IPS-18c (cell line): ENCODE measurements around the gene E2F1.
"Not testable (repeated sequence)": the region's sequence is repeated elsewhere in the genome, so short reads cannot be mapped to it uniquely, and the experiment has no call there.

Experiments used
- H3K4me3 ChIP-seq: 2 replicates; pipeline ENCODE4 v1.7.0; 2013; ENCODE audit warnings: low read depth, mild to moderate bottlenecking, low read length, moderate library complexity; ENCODE audit not compliant: insufficient read depth
- H3K9me3 ChIP-seq: one replicate; pipeline ENCODE4 v1.6.1; 2013; ENCODE audit warnings: mild to moderate bottlenecking, low read length, moderate library complexity; ENCODE audit not compliant: control insufficient read depth, insufficient read depth

The E2F1 gene

DNA sequence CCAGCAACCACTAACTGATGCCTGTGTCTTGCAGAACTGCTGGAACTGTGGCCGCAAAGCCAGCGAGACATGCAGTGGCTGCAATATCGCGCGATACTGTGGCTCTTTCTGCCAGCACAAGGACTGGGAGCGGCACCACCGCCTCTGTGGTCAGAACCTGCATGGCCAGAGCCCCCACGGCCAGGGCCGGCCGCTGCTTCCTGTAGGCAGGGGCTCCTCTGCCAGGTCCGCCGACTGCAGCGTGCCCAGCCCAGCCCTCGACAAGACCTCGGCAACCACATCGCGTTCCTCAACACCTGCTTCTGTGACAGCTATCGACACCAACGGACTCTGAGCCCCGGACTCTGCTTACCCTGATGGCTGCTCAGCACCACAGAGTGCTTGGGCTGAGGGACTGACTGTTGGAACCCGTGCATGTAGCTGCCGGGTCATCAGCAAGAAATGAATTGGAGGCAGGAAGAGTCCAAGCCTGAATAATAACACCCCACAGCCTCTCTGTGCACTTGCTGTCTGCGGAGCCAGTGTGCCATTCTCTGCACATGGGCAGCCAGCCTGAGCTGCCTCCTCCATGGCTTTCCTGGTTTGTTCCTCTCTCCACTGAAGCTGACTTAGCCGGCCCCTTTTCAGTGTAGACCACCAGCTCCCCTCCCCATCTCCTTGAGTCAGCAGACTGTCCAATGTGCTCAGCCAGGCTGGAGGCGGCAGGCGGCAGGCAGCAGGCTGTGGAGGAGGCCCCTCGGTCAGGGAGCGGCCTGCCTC, 41.7 kb downstream of the E2F1 start:
- Histone ChIP-seq H3K4me3 (no peak overlapping the region), H3K9me3 (no peaks in the 10 kb centered on the region)

DNA sequence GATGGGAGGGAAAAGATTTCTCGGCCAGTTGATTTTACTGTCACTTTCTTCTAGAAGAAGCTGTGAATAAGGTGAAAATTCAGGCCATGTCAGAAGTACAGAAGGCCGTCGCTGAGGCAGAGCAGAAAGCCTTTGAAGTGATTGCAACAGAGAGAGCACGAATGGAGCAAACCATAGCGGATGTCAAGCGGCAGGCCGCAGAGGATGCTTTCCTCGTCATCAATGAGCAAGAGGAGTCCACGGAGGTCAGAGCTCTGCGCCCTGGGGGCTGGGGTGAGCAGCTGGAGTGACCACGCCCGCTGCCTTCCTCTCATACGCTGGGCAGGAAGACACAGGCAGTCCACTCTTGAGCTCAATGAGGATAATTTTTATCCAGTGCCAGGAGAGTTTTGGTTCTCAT, 45.9 kb downstream of the E2F1 start:
- Histone ChIP-seq H3K4me3 (no peak overlapping the region), H3K9me3 (no peaks in the 10 kb centered on the region)

DNA sequence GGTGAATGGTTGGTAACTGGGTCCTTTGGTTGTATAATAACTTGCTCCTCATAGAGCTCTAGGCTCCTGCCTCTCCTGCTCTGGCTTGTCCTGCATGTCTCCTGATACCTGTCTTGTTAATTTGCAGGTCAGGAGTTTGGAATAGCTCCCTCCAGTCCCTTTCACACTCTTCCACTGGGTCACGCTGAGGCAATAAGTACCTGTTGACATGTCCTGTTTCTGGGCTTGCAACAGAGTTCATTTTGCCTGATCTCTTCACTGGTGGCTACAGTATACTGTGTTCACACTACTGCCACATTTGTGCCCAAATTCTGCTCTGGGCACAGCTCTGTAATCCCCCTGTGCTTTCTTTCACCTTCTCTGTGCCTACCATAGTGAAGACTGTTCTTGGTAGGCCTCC, 49.4 kb downstream of the E2F1 start:
- Histone ChIP-seq H3K9me3 (no peaks in the 10 kb centered on the region), H3K4me3 (no peak overlapping the region)

DNA sequence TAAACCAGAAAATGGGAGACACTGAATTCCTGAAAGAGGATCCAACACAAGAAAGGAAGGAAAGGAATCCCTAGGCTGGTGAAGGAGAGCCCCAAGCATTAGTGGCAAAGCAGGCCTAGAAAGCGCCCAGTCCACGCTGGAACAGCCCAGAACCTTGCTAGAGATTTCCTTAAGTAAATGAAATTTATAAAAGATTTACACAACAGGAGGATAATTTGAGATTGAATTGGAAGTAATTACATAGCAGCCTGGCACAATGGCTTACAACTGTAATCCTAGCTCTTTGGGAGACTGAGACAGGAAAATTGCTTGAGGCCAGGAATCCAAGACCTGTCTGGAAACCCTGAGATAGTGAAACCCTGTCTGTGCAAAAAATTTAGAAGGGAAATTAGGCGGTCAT, 50.8 kb downstream of the E2F1 start:
- no peaks in the 10 kb centered on the region for H3K9me3 ChIP-seq
- no peak overlapping the region for H3K4me3 ChIP-seq

DNA sequence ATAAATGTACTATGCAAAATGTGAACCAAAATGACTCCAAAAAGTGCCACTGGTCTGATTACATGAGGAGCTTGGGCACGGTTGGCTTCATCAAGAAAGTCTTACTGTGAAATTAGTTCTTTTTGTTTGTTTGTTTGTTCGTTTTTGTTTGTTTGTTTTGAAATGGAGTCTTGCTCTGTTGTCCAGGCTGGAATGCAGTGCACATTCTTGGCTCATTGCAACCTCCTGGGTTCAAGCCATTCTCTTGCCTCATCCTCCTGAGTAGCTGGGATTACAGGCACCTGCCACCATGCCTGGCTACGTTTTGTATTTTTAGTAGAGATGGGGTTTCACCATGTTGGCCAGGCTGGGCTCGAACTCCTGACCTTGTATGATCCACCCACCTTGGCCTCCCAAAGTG, 54.3 kb downstream of the E2F1 start:
- H3K4me3 ChIP-seq, H3K9me3 ChIP-seq: not testable (repeated sequence)

DNA sequence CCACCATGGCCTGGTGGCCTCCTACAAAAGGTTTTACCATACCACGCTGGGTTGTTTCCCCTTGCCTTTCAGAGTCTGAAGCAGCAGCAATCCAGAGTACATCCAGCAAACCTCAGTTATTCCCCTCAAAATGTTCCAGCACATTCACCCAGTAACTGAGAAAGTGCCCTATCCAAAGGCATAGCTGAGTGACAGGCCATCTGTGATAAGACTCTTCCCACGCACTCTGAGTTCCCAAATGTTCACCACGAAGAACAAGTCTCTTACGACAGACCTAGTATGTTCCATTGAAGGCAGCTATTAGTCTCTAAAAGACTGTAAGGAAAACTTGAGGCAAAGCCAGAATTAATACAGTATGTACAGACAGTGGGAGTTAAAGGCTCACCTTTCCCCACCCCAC, 55.7 kb downstream of the E2F1 start:
- Histone ChIP-seq H3K4me3 (no peak overlapping the region), H3K9me3 (no peaks in the 10 kb centered on the region)

DNA sequence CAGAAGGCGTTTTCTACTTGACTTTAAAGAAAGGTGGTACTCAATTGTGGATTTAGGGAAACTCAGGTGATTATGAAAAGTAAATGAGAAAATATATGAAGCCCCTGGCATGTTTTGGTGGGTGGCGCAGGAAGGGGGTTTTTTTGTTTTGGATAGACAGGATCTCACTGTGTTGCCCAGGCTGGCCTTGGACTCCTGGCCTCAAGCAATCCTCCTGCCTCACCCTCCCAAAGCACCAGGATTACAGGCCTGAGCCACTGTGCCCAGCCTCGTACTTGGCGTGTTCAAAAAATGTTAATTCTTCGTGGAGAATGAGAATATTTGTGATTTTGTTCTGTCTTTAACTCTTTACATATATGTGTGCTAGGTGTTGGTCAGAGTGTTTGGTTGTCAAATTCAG, 56.2 kb downstream of the E2F1 start:
- Histone ChIP-seq H3K9me3 (no peaks in the 10 kb centered on the region), H3K4me3 (no peak overlapping the region)

DNA sequence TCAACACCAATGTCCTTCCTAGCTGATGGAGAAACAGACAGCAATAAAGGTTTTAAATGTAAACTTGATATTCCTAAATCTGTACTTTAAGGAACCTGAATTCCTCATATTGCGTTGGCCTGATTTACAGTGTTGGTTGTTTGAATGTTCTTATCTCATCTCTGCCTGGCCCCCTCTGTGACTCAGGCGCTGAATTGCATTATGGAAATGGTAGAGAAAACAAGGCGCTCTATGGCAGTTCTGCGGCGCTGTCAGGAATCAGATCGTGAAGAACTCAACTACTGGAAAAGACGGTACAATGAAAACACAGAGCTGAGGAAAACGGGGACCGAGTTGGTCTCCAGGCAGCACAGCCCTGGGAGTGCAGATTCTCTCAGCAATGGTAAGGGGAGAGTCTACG, 56.7 kb downstream of the E2F1 start:
- no peaks in the 10 kb centered on the region for H3K9me3 ChIP-seq
- H3K4me3 ChIP-seq, result no peak overlapping the region

DNA sequence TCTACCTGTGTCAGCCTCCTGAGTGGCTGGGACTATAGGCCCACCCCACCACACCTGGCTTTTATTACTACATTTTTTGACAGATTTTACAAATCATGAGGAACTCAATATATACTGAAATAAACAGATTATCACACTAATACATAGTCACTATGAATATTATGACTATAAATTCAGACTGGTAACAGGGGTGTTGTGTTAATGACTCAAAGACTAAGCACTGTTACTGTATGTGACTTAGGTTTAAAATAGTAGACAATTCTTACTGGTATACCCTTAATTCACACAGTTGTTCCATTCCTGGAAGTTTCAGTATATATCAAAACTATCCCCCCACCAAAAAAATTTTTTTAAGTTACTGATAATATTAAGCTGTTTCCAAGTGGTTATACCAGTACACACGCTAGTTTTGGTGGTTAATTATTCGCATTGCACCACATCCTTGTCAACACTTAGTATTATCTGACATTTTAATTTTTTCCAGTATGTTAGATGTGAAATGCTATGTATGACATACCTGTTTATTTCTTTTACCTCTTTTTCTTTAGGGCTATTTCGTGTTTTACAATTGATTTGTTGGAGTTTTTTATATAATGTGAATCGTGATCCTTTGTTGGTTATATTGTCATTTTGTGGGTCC, 58.5 kb downstream of the E2F1 start:
- Histone ChIP-seq H3K4me3 (no peak overlapping the region), H3K9me3 (no peaks in the 10 kb centered on the region)

DNA sequence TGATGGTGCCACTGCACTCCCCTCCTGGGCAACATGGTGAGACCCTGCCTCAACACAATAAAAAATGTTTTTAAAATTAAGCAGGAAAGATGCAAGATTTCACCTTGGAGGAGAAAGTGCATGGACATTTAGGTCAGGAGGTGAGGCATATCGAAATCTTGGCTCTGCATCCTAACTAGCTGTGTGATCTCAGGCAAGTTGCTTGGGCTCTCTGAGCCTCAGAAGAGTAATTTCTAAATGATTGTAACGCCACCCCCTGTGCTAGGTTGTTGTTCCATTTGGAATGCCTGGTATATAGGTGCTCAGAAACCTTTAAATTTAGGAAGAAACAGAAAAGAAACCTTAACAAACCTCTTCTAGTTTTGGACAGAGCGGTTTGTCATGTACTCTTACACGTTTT, 60.0 kb downstream of the E2F1 start:
- no peak overlapping the region for H3K4me3 ChIP-seq
- no peaks in the 10 kb centered on the region for H3K9me3 ChIP-seq
